Measurements from ENCODE around the gene C13orf42. TPM values are rescaled to one million over a fixed set of nuclear protein-coding genes. Genes with fewer than 3 reads are reported as not detected.

The C13orf42 gene
- total RNA-seq, 4 donors from 2014 or later: not detected

- intact Hi-C loops (cut with DNase I; ENCODE audit: low total_unique reads) (no loop called here), in situ Hi-C loops (cut with MboI; ENCODE audit: low pct_ligation_motif_present in 1 of 4, low pct_unique_long_range_greater_than_20kb in 1 of 4, low sequenced_read_pairs in 3 of 4) (no loop called here)
- Histone ChIP-seq H3K4me3 (no peak overlapping the region), H3K9me3 (no peaks in the 10 kb centered on the region), H3K27ac (no peak overlapping the region), H3K4me1 (no peaks in the 10 kb centered on the region), H3K36me3 (no peaks in the 10 kb centered on the region), H3K27me3 (no peaks in the 10 kb centered on the region)
- TF ChIP-seq POLR2AphosphoS5 (IDR thresholded peaks at IDR 0.05) (no peak), POLR2A (IDR thresholded peaks at IDR 0.05) (no peak), CTCF (IDR thresholded peaks at IDR 0.05) (no peak), EP300 (IDR thresholded peaks at IDR 0.05; ENCODE audit: low read depth) (no peak)
- 88 to 100% methylated on average over 4 to 13 of the region's 13 CpGs for WGBS, 2 donors (ENCODE audit: low coverage in 1 of 2)
- no peak for DNase-seq
Observed at GRCh38 chr13:51044023-51044665, 66.9 kb downstream of the C13orf42 start.

GRCh38 chr13:51043310-51043709, 67.8 kb downstream of the C13orf42 start:
- Histone ChIP-seq H3K9me3 (no peaks in the 10 kb centered on the region), H3K27me3 (no peaks in the 10 kb centered on the region), H3K4me1 (no peaks in the 10 kb centered on the region), H3K36me3 (no peaks in the 10 kb centered on the region), H3K4me3 (no peak overlapping the region), H3K27ac (no peak overlapping the region)
- no peak for DNase-seq
- in situ Hi-C loops (cut with MboI; ENCODE audit: low pct_ligation_motif_present in 1 of 4, low pct_unique_long_range_greater_than_20kb in 1 of 4, low sequenced_read_pairs in 3 of 4): no loop called here
- TF ChIP-seq CTCF (IDR thresholded peaks at IDR 0.05) (no peak), EP300 (IDR thresholded peaks at IDR 0.05; ENCODE audit: low read depth) (no peak), POLR2A (IDR thresholded peaks at IDR 0.05) (no peak), POLR2AphosphoS5 (IDR thresholded peaks at IDR 0.05) (no peak)
- intact Hi-C loops (cut with DNase I; ENCODE audit: low total_unique reads): no loop called here
- 74 to 80% methylated on average over 1 to 5 of the region's 5 CpGs for WGBS, 2 donors (ENCODE audit: low coverage in 1 of 2)

GRCh38 chr13:51041710-51042109, 69.4 kb downstream of the C13orf42 start:
- Histone ChIP-seq H3K4me3 (no peak overlapping the region), H3K27ac (no peak overlapping the region), H3K36me3 (no peaks in the 10 kb centered on the region), H3K27me3 (no peaks in the 10 kb centered on the region), H3K4me1 (no peaks in the 10 kb centered on the region), H3K9me3 (no peaks in the 10 kb centered on the region)
- WGBS, 2 donors (ENCODE audit: low coverage in 1 of 2): 73 to 100% methylated on average over 1 to 5 of the region's 5 CpGs
- intact Hi-C loops (cut with DNase I; ENCODE audit: low total_unique reads) (no loop called here), in situ Hi-C loops (cut with MboI; ENCODE audit: low pct_ligation_motif_present in 1 of 4, low pct_unique_long_range_greater_than_20kb in 1 of 4, low sequenced_read_pairs in 3 of 4) (no loop called here)
- TF ChIP-seq CTCF (IDR thresholded peaks at IDR 0.05): no peak
- TF ChIP-seq POLR2A (IDR thresholded peaks at IDR 0.05): no peak
- no peak for TF ChIP-seq EP300 (IDR thresholded peaks at IDR 0.05; ENCODE audit: low read depth)
- TF ChIP-seq POLR2AphosphoS5 (IDR thresholded peaks at IDR 0.05): no peak
- DNase-seq: no peak

- intact Hi-C loops (cut with DNase I; ENCODE audit: low total_unique reads) (no loop called here), in situ Hi-C loops (cut with MboI; ENCODE audit: low pct_ligation_motif_present in 1 of 4, low pct_unique_long_range_greater_than_20kb in 1 of 4, low sequenced_read_pairs in 3 of 4) (no loop called here)
- Histone ChIP-seq H3K27me3 (no peaks in the 10 kb centered on the region), H3K4me1 (no peaks in the 10 kb centered on the region), H3K36me3 (no peaks in the 10 kb centered on the region), H3K9me3 (no peaks in the 10 kb centered on the region), H3K4me3 (no peak overlapping the region), H3K27ac (no peak overlapping the region)
- WGBS, 2 donors (ENCODE audit: low coverage in 1 of 2): 86 to 94% methylated on average over 1 to 4 of the region's 4 CpGs
- no peak for TF ChIP-seq CTCF (IDR thresholded peaks at IDR 0.05)
- no peak for TF ChIP-seq POLR2AphosphoS5 (IDR thresholded peaks at IDR 0.05)
- TF ChIP-seq EP300 (IDR thresholded peaks at IDR 0.05; ENCODE audit: low read depth): no peak
- TF ChIP-seq POLR2A (IDR thresholded peaks at IDR 0.05): no peak
- DNase-seq: no peak
Observed at GRCh38 chr13:51041126-51041525, 69.9 kb downstream of the C13orf42 start.
